C4-2B (cell line): Measurements from ENCODE around the gene MOCS1.

Experiments used
- ZFX ChIP-seq: fragments of 450-650 bp; IDR thresholded peaks from 2 replicates; pipeline ENCODE4 v1.6.1; 2017
- TF ChIP-seq, protein P1 (sequence below): fragments of 450-650 bp; conservative IDR thresholded peaks from 2 replicates; pipeline ENCODE4 v1.5.1; 2017; ENCODE audit warnings: mild to moderate bottlenecking

DNA sequence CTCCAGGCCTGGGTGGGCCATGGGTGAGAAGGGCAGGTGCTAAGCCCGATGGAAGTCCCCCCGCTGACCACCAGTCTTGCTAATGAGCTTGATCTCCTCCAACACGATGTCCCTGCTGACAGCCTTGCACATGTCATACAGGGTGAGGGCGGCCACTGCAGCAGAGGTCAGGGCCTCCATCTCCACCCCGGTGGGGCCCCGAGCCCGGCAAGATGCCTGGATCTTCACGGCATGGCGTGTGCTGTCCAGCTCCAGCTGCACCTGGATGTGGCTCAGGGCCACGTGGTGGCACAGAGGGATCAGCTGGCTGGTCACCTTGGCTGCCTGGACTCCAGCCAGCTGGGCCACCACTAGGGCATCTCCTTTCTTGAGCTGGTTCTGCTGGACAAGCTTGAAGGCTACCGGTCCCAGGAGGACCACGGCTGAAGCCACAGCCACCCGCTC is 27.9 kb downstream of the MOCS1 start:
- TF ChIP-seq, protein P1, sequence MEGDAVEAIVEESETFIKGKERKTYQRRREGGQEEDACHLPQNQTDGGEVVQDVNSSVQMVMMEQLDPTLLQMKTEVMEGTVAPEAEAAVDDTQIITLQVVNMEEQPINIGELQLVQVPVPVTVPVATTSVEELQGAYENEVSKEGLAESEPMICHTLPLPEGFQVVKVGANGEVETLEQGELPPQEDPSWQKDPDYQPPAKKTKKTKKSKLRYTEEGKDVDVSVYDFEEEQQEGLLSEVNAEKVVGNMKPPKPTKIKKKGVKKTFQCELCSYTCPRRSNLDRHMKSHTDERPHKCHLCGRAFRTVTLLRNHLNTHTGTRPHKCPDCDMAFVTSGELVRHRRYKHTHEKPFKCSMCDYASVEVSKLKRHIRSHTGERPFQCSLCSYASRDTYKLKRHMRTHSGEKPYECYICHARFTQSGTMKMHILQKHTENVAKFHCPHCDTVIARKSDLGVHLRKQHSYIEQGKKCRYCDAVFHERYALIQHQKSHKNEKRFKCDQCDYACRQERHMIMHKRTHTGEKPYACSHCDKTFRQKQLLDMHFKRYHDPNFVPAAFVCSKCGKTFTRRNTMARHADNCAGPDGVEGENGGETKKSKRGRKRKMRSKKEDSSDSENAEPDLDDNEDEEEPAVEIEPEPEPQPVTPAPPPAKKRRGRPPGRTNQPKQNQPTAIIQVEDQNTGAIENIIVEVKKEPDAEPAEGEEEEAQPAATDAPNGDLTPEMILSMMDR: no peak
- no peak for TF ChIP-seq ZFX
